ENCODE results near the gene DUSP22. TPM values are rescaled to one million over a fixed set of nuclear protein-coding genes. Genes with fewer than 3 reads are reported as not detected.

Gene DUSP22
- total RNA-seq, 1 donor from 2014 or later, result 40.0 TPM

DNA sequence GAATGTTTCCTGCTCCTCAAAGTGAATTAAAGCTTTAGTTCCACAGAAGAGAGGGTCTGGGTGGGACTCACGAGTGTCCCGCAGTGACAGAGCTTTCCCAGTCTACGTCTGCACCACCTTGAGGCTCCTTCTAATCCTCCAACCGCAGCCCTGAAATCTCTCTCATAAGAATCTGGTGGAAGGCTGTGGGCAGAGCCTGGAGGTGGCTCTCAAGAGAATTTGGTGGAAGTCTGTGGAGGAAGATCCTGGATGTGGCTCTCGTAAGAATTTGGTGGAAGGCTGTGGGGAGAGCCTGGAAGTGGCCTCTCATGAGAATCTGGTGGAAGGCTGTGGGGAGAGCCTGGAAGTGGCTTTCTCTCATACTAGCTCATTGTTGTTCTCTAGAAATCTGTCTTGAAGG is 13.8 kb upstream of the DUSP22 start:
- no peaks in the 10 kb centered on the region for H3K36me3 Mint-ChIP-seq
- Histone ChIP-seq H3K79me2 (ENCODE audit: low read depth) (no peaks in the 10 kb centered on the region), H3K4me3 (no peak overlapping the region), H3K9ac (no peak overlapping the region), H3K4me1 (no peaks in the 10 kb centered on the region), H3F3A (ENCODE audit: low read depth) (no peaks in the 10 kb centered on the region), H3K9me3 (ENCODE audit: low read depth) (no peaks in the 10 kb centered on the region), H3K27ac (no peak overlapping the region), H3K4me2 (no peak overlapping the region), H4K20me1 (ENCODE audit: low read depth) (no peaks in the 10 kb centered on the region), H2AFZ (replicated peaks) (no peak overlapping the region), H3K36me3 (no peaks in the 10 kb centered on the region), H3K27me3 (no peaks in the 10 kb centered on the region)
- peaks cover 10% of the 10 kb centered on the region for H3K9me3 Mint-ChIP-seq
- H3K27me3 Mint-ChIP-seq (ENCODE audit: insufficient read depth, low read depth), result peaks cover 10% of the 10 kb centered on the region
- H3K4me1 Mint-ChIP-seq, result peaks cover 6% of the 10 kb centered on the region
- no peak overlapping the region for H3K4me3 Mint-ChIP-seq
- TF ChIP-seq, protein P1, sequence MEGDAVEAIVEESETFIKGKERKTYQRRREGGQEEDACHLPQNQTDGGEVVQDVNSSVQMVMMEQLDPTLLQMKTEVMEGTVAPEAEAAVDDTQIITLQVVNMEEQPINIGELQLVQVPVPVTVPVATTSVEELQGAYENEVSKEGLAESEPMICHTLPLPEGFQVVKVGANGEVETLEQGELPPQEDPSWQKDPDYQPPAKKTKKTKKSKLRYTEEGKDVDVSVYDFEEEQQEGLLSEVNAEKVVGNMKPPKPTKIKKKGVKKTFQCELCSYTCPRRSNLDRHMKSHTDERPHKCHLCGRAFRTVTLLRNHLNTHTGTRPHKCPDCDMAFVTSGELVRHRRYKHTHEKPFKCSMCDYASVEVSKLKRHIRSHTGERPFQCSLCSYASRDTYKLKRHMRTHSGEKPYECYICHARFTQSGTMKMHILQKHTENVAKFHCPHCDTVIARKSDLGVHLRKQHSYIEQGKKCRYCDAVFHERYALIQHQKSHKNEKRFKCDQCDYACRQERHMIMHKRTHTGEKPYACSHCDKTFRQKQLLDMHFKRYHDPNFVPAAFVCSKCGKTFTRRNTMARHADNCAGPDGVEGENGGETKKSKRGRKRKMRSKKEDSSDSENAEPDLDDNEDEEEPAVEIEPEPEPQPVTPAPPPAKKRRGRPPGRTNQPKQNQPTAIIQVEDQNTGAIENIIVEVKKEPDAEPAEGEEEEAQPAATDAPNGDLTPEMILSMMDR (IDR thresholded peaks at IDR 0.05), result no peak
- TF ChIP-seq EZH2phosphoT487 (IDR thresholded peaks at IDR 0.05) (no peak), EZH2 (IDR thresholded peaks at IDR 0.05) (no peak)
- no peak overlapping the region for H3K27ac Mint-ChIP-seq
- no peak for DNase-seq (ENCODE audit: low spot score)

DNA sequence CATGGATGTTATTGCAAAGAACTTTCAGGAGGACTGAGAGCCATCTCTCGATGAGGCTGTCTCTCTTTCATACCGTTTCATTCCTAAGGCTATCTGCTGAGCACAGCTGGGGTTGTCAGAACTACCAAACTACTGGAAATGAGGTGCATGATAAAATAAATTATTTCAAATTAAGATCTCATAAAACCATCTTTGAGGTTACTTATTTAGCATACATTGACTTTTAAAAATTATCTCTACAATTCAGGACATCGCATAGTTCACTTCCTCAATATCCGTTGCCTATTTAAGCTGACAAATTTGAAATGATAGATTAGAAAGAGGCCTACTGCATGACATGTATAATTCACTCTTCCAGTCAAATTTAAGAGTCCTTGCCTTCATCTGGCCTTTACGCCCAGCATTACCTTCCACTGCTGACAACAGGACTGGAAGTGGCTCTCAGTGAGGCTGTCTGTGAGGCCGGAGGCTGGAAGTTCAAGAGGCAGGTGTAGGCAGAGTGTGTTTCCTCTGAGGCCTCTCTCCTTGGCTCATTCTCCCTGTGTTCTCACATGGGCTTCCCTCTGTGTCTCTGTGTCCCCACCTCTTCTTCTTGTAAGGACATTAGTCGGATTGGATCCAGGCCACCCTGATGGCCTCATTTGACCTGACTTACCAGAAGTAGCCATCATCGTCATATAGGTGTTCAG is 12.8 kb upstream of the DUSP22 start:
- Histone ChIP-seq H3K9me3 (ENCODE audit: low read depth) (no peaks in the 10 kb centered on the region), H2AFZ (replicated peaks) (no peak overlapping the region)

DNA sequence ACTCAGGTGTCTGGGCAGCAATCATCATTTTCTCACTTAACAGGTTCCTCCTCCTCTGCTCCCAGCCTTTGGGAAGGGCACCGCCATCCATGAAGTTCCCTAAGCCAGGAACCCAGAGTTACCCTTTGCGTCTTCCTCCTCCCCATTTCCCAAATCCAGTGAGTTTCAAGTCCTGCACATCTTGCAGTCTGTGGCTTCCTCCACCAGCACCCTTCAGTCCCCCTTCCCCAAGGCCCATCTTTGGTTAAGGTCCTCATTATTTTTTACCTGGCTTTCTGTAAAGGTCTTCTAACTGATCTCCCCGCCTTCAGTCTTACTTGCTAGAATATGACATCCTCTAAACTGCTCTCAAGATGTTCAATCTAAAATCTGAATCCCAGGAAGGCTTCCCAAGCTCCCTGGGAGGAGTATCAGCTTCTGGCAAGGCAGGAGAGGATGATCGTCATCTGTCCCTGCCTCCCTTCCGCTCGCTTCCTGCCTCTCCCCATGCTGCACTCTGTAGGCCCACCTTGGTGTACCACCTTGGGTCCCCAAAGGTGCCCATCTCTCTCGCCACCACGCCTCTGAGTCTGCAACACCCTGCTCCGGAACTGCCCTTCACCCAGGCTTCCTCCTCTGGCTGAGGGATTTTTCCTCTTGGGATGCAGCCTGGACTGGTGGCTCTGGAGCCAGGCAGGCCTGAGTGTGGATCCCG is 11.4 kb upstream of the DUSP22 start:
- no peak overlapping the region for H3K9ac ChIP-seq
- no peak for DNase-seq (ENCODE audit: low spot score)
- Mint-ChIP-seq H3K4me3 (no peak overlapping the region), H3K27me3 (ENCODE audit: insufficient read depth, low read depth) (peaks cover 10% of the 10 kb centered on the region), H3K27ac (no peak overlapping the region), H3K4me1 (peaks cover 6% of the 10 kb centered on the region), H3K9me3 (peaks cover 11% of the 10 kb centered on the region), H3K36me3 (no peaks in the 10 kb centered on the region)
- no peaks in the 10 kb centered on the region for H3K36me3 ChIP-seq
- H3K27ac ChIP-seq, result no peak overlapping the region
- no peaks in the 10 kb centered on the region for H3K9me3 ChIP-seq (ENCODE audit: low read depth)
- H2AFZ ChIP-seq (replicated peaks), result no peak overlapping the region
- H3K79me2 ChIP-seq (ENCODE audit: low read depth), result no peaks in the 10 kb centered on the region
- no peaks in the 10 kb centered on the region for H4K20me1 ChIP-seq (ENCODE audit: low read depth)
- H3K4me3 ChIP-seq, result no peak overlapping the region
- no peaks in the 10 kb centered on the region for H3K27me3 ChIP-seq
- TF ChIP-seq EZH2 (IDR thresholded peaks at IDR 0.05) (no peak), EZH2phosphoT487 (IDR thresholded peaks at IDR 0.05) (no peak)
- TF ChIP-seq, protein P1 (IDR thresholded peaks at IDR 0.05), result no peak
- no peaks in the 10 kb centered on the region for H3K4me1 ChIP-seq
- no peaks in the 10 kb centered on the region for H3F3A ChIP-seq (ENCODE audit: low read depth)
- H3K4me2 ChIP-seq, result no peak overlapping the region

More for the DNA sequence above, 12.8 kb upstream of the DUSP22 start:
- peaks cover 10% of the 10 kb centered on the region for H3K9me3 Mint-ChIP-seq
- H3K27ac Mint-ChIP-seq, result no peak overlapping the region
- H3K4me1 ChIP-seq, result no peaks in the 10 kb centered on the region
- H3K4me3 ChIP-seq, result no peak overlapping the region
- peaks cover 6% of the 10 kb centered on the region for H3K4me1 Mint-ChIP-seq
- H3K79me2 ChIP-seq (ENCODE audit: low read depth), result no peaks in the 10 kb centered on the region
- no peaks in the 10 kb centered on the region for H3K36me3 Mint-ChIP-seq
- no peaks in the 10 kb centered on the region for H3K27me3 ChIP-seq
- no peaks in the 10 kb centered on the region for H4K20me1 ChIP-seq (ENCODE audit: low read depth)
- no peak overlapping the region for H3K9ac ChIP-seq
- no peak for DNase-seq (ENCODE audit: low spot score)
- H3K27ac ChIP-seq, result no peak overlapping the region
- no peak overlapping the region for H3K4me2 ChIP-seq
- H3F3A ChIP-seq (ENCODE audit: low read depth), result no peaks in the 10 kb centered on the region
- H3K27me3 Mint-ChIP-seq (ENCODE audit: insufficient read depth, low read depth), result peaks cover 10% of the 10 kb centered on the region
- H3K36me3 ChIP-seq, result no peaks in the 10 kb centered on the region
- TF ChIP-seq, protein P1 (IDR thresholded peaks at IDR 0.05), result no peak
- TF ChIP-seq EZH2 (IDR thresholded peaks at IDR 0.05) (no peak), EZH2phosphoT487 (IDR thresholded peaks at IDR 0.05) (no peak)
- no peak overlapping the region for H3K4me3 Mint-ChIP-seq
